Endodermal cell (in vitro differentiated cells): ENCODE data around the gene SPTLC1. TPM values are rescaled to one million over a fixed set of nuclear protein-coding genes. Genes with fewer than 3 reads are reported as not detected.

Experiments used
- DNase-seq: peaks from one replicate; pipeline ENCODE4 v3.0.0-alpha.2; 2017
- H3K27ac ChIP-seq: 2 replicates; pipeline ENCODE4 v1.5.1; 2013; ENCODE audit warnings: mild to moderate bottlenecking, low read depth, low read length, moderate library complexity
- H3K27me3 ChIP-seq: 2 replicates; pipeline ENCODE4 v1.6.1; 2013; ENCODE audit warnings: mild to moderate bottlenecking, low read length, moderate library complexity; ENCODE audit not compliant: insufficient read depth, control insufficient read depth, poor library complexity, severe bottlenecking
- H3K36me3 ChIP-seq: 2 replicates; pipeline ENCODE4 v1.7.0; 2013; ENCODE audit warnings: mild to moderate bottlenecking, low read length, moderate library complexity; ENCODE audit not compliant: control insufficient read depth, insufficient read depth
- H3K4me1 ChIP-seq: one replicate; pipeline ENCODE4 v1.7.0; 2013; ENCODE audit warnings: low read length; ENCODE audit not compliant: control insufficient read depth, insufficient read depth
- H3K4me3 ChIP-seq: 2 replicates; pipeline ENCODE4 v1.5.1; 2013; ENCODE audit warnings: mild to moderate bottlenecking, low read length, moderate library complexity
- H3K9ac ChIP-seq: 2 replicates; pipeline ENCODE4 v1.6.1; 2013; ENCODE audit warnings: mild to moderate bottlenecking, low read length, moderate library complexity; ENCODE audit not compliant: poor library complexity, severe bottlenecking; ENCODE audit errors: extremely low read depth
- H3K9me3 ChIP-seq: 2 replicates; pipeline ENCODE4 v1.6.1; 2013; ENCODE audit warnings: mild to moderate bottlenecking, low read length, moderate library complexity; ENCODE audit not compliant: control insufficient read depth
- H3K27ac Mint-ChIP-seq: 2 replicates; pipeline ENCODE4 v1.8.0; 2020; ENCODE audit warnings: mixed read lengths
- H3K27me3 Mint-ChIP-seq: 2 replicates; pipeline ENCODE4 v1.8.0; 2021; ENCODE audit warnings: mild to moderate bottlenecking, mixed read lengths; ENCODE audit not compliant: insufficient read depth
- H3K36me3 Mint-ChIP-seq: 2 replicates; pipeline ENCODE4 v1.8.0; 2020; ENCODE audit warnings: low read depth, mixed read lengths
- H3K4me1 Mint-ChIP-seq: 2 replicates; pipeline ENCODE4 v1.8.0; 2020; ENCODE audit warnings: mixed read lengths
- H3K4me3 Mint-ChIP-seq: 2 replicates; pipeline ENCODE4 v1.8.0; 2020; ENCODE audit warnings: mild to moderate bottlenecking, moderate library complexity, mixed read lengths
- H3K9me3 Mint-ChIP-seq: 2 replicates; pipeline ENCODE4 v1.8.0; 2020; ENCODE audit warnings: mild to moderate bottlenecking, mixed read lengths
- WGBS, 2 experiments: methylation state at CpG; one replicate each; pipeline versions ENCODE4 v1.1.5 to v1.1.7; 2013; ENCODE audit warnings: missing lambda C conversion rate in 2 of 2, mixed read lengths in 1 of 2; ENCODE audit not compliant: insufficient coverage in 1 of 2, insufficient read length in 1 of 2; 5-methylcytosine and 5-hydroxymethylcytosine counted together
- total RNA-seq, 2 donors: library from RNA; stranded (reverse); fragmentation: NEBNext Ultra II Directional in 1 of 2; extraction: Animal tissue kit (Norgen Biotek cat#: 25700) in 1 of 2; gene quantifications; 2 replicates in 1 of 2; 3 replicates in 1 of 2; pipeline ENCODE4 v1.2.1, GENCODE V29; 2021
- TF ChIP-seq, protein P1 (sequence below): fragments of 200-600 bp; sonication (generic); conservative IDR thresholded peaks from 2 replicates; pipeline ENCODE4 v1.5.0; 2021; ENCODE audit warnings: antibody characterized with exemption, mild to moderate bottlenecking

The SPTLC1 gene
- total RNA-seq, 2 donors from 2014 or later = 68.3 to 75.6 TPM

DNA sequence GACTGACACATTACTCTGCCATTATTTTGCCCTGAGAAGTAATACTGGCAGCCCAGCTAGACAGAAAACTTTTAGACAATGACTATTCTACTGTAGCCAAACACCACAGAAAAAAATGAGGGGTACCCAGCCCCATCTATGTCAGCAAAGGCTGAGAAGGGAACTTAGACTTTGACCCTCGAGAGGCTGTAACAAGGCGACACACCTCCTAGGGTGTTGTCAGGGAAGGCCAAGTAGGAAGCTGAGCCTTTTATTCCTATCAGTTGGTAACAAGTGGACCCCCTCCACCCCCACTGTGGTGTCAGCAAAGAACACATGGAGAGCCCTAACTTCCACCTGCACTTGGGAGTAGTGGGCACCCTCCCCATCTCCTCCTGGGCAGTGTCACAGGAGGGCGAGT, 55.6 kb downstream of the SPTLC1 start:
- Histone ChIP-seq H3K9ac (no peak overlapping the region), H3K27me3 (no peaks in the 10 kb centered on the region), H3K4me1 (peaks cover 3% of the 10 kb centered on the region), H3K9me3 (peaks cover 41% of the 10 kb centered on the region), H3K4me3 (no peak overlapping the region), H3K36me3 (peaks cover 94% of the 10 kb centered on the region), H3K27ac (no peak overlapping the region)
- Mint-ChIP-seq H3K4me3 (no peak overlapping the region), H3K4me1 (peaks cover 12% of the 10 kb centered on the region), H3K27ac (no peak overlapping the region), H3K9me3 (peaks cover 34% of the 10 kb centered on the region), H3K27me3 (no peaks in the 10 kb centered on the region), H3K36me3 (peaks cover 74% of the 10 kb centered on the region)
- DNase-seq = no peak
- TF ChIP-seq, protein P1, sequence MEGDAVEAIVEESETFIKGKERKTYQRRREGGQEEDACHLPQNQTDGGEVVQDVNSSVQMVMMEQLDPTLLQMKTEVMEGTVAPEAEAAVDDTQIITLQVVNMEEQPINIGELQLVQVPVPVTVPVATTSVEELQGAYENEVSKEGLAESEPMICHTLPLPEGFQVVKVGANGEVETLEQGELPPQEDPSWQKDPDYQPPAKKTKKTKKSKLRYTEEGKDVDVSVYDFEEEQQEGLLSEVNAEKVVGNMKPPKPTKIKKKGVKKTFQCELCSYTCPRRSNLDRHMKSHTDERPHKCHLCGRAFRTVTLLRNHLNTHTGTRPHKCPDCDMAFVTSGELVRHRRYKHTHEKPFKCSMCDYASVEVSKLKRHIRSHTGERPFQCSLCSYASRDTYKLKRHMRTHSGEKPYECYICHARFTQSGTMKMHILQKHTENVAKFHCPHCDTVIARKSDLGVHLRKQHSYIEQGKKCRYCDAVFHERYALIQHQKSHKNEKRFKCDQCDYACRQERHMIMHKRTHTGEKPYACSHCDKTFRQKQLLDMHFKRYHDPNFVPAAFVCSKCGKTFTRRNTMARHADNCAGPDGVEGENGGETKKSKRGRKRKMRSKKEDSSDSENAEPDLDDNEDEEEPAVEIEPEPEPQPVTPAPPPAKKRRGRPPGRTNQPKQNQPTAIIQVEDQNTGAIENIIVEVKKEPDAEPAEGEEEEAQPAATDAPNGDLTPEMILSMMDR = no peak
- 95 to 100% methylated on average over 1 to 3 of the region's 3 CpGs for WGBS, 2 experiments

DNA sequence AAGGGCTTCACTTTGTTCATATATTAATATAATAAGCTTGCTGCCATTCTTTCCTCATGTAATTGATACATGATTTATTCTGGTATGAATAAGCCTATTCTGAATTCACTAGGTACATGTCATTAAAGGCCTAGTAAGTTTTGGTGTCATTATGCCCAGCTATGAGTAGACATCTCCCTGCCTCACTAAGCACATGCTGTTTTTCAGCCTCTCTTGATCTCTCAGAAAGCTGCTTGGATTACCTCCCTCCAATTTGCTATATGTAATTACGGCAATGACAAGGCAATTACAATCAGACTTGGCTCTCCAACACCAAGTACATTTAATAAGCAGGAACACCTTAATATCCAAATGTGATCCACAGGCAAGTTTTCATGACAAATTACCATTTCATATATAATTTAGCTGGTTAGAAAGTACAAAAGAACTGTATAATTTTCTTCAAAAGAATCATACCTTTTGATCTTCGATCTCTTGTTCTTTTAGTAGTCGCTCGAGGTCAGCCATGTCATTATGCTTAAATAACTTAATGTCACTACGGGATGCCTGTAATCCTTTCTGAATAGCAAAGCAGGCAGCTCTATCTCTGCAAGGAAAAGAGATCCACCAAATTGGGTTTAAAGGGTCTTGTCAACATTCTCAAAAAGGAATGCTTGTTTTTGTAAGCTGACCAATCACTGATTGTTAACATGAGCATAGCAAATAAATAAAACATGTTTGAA, 56.3 kb downstream of the SPTLC1 start:
- H3K4me1 Mint-ChIP-seq = peaks cover 12% of the 10 kb centered on the region

DNA sequence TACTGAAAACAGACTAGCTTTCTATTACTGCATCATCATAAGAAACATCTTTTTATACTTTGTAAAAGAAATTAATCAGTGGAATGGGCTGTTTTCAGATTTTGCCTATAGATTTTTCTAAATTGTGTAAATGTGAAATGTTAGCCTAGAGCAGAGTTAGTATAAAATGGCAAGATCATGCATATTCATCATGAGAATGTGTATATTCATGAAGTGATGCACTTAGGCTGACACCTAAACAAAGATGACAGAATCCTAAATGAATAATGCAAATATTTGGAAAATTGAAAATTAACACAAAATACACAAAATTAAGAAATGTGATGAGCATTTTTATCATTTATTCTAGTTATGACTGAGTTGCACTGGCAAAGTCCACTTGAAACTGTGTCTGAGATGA, 57.2 kb downstream of the SPTLC1 start:
- Histone ChIP-seq H3K9ac (no peak overlapping the region), H3K4me1 (peaks cover 3% of the 10 kb centered on the region), H3K27ac (no peak overlapping the region), H3K27me3 (no peaks in the 10 kb centered on the region), H3K36me3 (peaks cover 94% of the 10 kb centered on the region), H3K9me3 (peaks cover 24% of the 10 kb centered on the region), H3K4me3 (no peak overlapping the region)
- Mint-ChIP-seq H3K36me3 (peaks cover 73% of the 10 kb centered on the region), H3K4me1 (peaks cover 12% of the 10 kb centered on the region), H3K27me3 (no peaks in the 10 kb centered on the region), H3K27ac (no peak overlapping the region), H3K9me3 (peaks cover 27% of the 10 kb centered on the region), H3K4me3 (no peak overlapping the region)
- TF ChIP-seq, protein P1 = no peak
- no peak for DNase-seq

More for the DNA sequence above, 56.3 kb downstream of the SPTLC1 start:
- 80 to 82% methylated on average over 5 of the region's 5 CpGs for WGBS, 2 experiments
- H3K36me3 Mint-ChIP-seq = peaks cover 73% of the 10 kb centered on the region
- H3K27me3 ChIP-seq = no peaks in the 10 kb centered on the region
- peaks cover 34% of the 10 kb centered on the region for H3K9me3 Mint-ChIP-seq
- TF ChIP-seq, protein P1 = no peak
- no peak overlapping the region for H3K4me3 Mint-ChIP-seq
- H3K27me3 Mint-ChIP-seq = no peaks in the 10 kb centered on the region
- H3K27ac ChIP-seq = no peak overlapping the region
- no peak overlapping the region for H3K4me3 ChIP-seq
- no peak for DNase-seq
- H3K9ac ChIP-seq = no peak overlapping the region
- H3K36me3 ChIP-seq = peaks cover 94% of the 10 kb centered on the region
- H3K27ac Mint-ChIP-seq = no peak overlapping the region
- peaks cover 3% of the 10 kb centered on the region for H3K4me1 ChIP-seq
- peaks cover 33% of the 10 kb centered on the region for H3K9me3 ChIP-seq
